Measurements from ENCODE around the gene ACRBP.
A peak's percentile ranks its signal among the peaks of the same experiment; 100 is the strongest.

Gene ACRBP

GRCh38 chr12:6650832-6651231 lies 3.6 kb upstream of the ACRBP start:
- no peak for TF ChIP-seq CTCF (IDR thresholded peaks at IDR 0.05; ENCODE audit: low read depth, low read length)
- DNase-seq (ENCODE audit: extremely low read depth, low read depth) = no peak

- TF ChIP-seq CTCF (IDR thresholded peaks at IDR 0.05; ENCODE audit: low read depth, low read length) = no peak
- DNase-seq (ENCODE audit: extremely low read depth, low read depth) = no peak
Observed at GRCh38 chr12:6646276-6647082, 753 bp downstream of the ACRBP start.

GRCh38 chr12:6644903-6645302 lies 2.3 kb downstream of the ACRBP start:
- DNase-seq (ENCODE audit: extremely low read depth, low read depth) = no peak
- peak; percentile 14 for TF ChIP-seq CTCF (IDR thresholded peaks at IDR 0.05; ENCODE audit: low read depth, low read length)

- no peak for TF ChIP-seq CTCF (IDR thresholded peaks at IDR 0.05; ENCODE audit: low read depth, low read length)
- DNase-seq (ENCODE audit: extremely low read depth, low read depth) = no peak
Observed at GRCh38 chr12:6644257-6644596, 3.0 kb downstream of the ACRBP start.

- no peak for DNase-seq (ENCODE audit: extremely low read depth, low read depth)
Observed at GRCh38 chr12:6643569-6644256, 3.5 kb downstream of the ACRBP start.

GRCh38 chr12:6641131-6641530 lies 6.1 kb downstream of the ACRBP start:
- TF ChIP-seq CTCF (IDR thresholded peaks at IDR 0.05; ENCODE audit: low read depth, low read length) = no peak
- DNase-seq (ENCODE audit: extremely low read depth, low read depth) = no peak

More at GRCh38 chr12:6643569-6644256, 3.5 kb downstream of the ACRBP start:
- TF ChIP-seq CTCF (IDR thresholded peaks at IDR 0.05; ENCODE audit: low read depth, low read length) = no peak

- DNase-seq (ENCODE audit: extremely low read depth, low read depth) = no peak
- no peak for TF ChIP-seq CTCF (IDR thresholded peaks at IDR 0.05; ENCODE audit: low read depth, low read length)
Observed at GRCh38 chr12:6640497-6640896, 6.7 kb downstream of the ACRBP start.

All from AG09319 (cell line).